ENCODE results near the gene GNAI3.

Gene GNAI3

DNA sequence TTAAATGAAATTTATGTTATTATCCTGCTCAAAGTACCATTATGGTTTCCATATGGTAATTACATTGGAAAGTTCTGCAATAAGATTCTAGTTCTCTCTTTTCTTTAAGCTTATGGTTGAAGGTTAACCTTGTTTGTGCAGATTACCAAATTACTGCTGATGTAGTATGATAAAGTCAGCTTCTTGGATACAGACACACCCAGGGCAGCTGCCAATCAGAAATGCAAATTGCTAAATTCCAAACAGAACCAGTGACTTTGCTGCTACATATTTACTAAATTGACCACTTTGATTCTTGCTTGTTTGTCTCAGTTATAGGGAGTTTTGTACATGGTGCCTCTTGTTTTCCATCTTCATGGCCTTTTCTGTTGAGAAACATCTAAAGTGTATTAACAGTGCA lies 44.5 kb downstream of the GNAI3 start:
- no peak for DNase-seq (ENCODE audit: low read depth in 1 of 2, low spot score in 1 of 2)

DNA sequence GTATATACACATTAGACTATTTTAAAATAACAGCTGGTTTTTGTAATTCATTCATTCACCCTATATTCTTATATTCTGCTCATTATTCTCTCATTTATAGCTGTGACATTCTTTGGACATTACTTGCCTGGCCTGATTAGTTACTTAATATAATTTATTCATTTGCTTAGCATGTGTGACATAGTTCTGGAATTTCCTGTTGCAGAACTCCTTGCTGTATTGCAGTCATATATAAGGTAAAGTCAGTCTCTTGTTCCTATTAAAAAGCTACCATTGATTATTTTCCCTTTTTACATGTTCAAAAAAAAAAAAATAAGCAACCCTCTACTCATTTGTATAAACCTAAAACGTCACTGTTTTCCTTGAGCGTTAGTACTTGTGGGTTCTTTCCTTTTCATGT lies 47.1 kb downstream of the GNAI3 start:
- no peak for DNase-seq (ENCODE audit: low read depth in 1 of 2, low spot score in 1 of 2)

DNA sequence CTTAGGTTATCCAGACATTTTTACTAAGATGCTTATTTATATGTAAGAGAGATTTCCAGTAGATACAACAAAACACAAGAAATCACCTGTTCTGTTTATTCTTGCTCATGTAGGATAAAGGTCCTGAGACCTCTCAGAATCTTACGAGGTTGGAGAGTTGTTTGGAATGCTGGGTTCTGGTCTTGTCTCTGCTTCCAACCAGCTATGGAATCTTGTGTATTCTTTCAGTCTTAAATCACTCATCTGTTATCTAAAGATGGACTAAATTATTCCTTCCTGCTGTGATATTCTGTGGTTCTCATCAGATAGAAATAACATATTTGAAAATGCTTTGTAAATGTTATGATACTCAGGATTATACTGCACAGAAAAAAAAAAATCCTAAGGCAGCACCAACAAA lies 49.7 kb downstream of the GNAI3 start:
- DNase-seq (ENCODE audit: low read depth in 1 of 2, low spot score in 1 of 2), result no peak

DNA sequence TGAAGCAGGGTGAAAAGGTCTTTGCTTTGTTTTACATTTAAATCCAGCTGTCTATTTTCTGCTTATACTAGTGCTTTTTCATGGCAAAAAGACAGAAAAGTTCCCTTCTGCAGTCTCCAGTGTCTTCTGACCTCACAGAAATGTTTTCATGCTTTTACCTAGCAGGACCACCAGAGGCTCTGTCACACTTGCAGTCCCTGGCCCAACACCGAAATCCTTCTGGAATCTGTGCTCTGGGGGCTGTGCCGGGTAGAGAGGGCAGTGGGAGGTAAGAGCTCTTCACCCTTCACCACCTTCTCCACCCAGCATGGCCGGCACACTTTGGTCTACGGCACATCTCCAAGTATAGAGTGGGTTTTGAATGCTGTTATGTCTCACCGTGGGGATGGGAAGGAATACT lies 50.2 kb downstream of the GNAI3 start:
- no peak for DNase-seq (ENCODE audit: low read depth in 1 of 2, low spot score in 1 of 2)

DNA sequence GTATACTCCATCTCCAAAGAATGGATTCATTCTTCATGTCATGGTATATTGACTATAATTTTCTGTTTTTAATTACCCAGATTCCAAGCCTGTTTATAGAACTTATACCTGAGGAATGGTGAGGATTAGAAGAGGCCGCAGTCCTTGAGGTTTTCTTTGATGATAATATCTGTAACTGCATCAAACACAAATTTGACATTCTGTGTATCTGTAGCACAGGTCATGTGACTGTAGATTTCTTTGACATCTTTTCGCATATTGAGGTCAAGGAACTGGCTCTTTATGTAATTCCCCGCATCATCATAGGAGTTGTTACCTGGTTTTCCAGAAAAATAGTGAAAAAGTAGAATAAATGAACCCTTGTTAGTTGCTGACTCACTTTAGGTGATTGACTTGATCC lies 54.8 kb downstream of the GNAI3 start:
- no peak for DNase-seq (ENCODE audit: low read depth in 1 of 2, low spot score in 1 of 2)

DNA sequence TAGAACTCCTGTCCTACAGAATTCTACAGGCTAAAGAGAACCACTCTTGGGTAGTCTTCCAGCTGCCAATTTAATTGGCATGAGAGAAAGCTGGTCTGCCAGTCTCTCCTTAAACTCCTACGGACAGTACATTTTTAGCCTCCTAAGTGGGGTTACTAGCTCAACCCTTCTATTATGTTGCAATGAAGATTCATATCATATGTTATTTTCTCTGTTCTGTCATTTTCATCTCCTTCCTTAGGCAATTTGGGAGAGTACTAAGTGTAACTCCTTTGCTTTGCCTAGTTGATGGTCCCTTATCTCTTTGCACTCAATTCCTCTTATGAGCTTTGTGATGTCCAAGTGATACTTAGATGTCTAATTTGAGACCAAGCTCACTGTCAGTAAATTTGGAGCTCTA lies 57.0 kb downstream of the GNAI3 start:
- DNase-seq (ENCODE audit: low read depth in 1 of 2, low spot score in 1 of 2), result no peak

DNA sequence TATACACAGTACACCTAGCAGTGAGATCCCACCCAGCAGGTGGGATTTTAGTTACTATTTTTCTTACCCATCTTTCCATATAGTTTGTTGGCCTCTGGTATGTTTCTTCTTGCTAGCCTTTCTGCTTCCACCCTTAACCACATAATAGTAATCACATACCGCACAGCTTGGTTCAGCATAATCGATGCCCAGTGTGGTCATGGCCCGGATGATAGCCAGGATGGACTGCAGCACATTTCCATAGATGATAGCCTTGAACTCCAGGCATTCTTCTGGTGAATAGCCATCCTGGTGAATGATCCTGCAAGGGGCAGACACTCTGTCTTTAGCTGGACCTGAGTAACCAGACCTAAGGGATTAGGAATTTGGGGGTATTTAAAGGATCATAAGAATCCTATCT lies 61.5 kb downstream of the GNAI3 start:
- no peak for DNase-seq (ENCODE audit: low read depth in 1 of 2, low spot score in 1 of 2)

DNA sequence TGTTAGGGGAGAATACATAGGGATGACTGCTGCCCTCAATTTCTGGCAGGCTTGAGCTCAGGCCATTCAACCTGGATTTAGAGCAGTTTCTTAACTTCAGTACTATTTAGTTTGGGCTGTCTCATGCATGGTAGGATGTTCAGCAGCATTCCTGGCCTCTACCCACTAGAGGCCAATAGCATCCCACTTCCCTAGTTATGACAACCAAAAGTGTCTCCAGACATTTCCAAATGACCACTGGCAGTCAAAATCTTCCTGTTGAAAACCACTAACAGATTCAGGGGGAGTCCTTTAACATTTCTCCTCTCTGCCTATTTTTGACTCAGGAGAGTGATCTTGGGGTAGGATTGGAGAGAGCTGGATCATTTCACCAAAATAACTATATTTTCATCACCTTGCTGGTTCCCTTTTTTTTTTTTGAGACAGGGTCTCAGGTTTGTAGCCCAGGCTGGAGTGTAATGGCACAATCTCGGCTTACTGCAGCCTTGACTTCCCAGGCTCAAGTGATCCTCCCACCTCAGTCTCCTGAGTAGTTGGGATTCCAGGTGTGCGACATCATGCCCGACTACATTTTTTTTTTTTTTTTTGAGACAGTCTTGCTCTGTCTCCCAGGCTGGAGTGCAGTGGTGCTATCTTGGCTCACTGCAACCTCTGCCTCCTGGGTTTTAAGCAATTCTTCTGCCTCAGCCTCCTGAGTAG lies 62.3 kb downstream of the GNAI3 start:
- DNase-seq (ENCODE audit: low read depth in 1 of 2, low spot score in 1 of 2), result no peak

DNA sequence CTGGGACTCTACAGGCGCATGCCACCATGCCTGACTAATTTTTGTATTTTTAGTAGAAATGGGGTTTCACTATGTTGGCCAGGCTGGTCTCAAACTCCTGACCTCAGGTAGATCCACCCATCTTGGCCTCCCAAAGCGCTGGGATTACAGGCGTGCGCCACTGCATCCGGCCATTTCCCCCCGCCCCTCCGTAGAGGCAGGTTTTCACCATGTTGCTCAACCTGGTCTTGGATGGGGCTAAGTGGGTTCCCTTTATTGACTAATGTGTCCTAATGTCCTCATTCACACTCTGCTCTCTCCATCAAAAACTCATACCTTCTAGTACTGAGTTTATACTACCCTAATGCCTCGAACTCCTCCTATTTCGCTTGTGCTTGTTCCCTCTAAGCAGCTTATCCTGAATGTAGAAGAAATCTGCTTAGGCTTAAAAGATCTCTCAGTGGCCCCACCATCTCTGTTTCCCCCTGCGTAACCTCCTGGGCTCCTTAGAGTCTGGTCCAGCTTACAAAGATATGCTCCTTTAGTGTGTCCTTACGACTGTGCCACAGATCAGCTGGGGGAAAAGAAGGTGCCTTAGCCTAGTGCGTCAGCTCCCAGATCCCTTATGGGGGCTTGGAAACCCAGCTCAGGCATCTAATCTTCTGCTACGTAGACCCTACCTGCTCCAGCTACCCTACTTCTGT lies 63.0 kb downstream of the GNAI3 start:
- DNase-seq (ENCODE audit: low read depth in 1 of 2, low spot score in 1 of 2), result no peak

DNA sequence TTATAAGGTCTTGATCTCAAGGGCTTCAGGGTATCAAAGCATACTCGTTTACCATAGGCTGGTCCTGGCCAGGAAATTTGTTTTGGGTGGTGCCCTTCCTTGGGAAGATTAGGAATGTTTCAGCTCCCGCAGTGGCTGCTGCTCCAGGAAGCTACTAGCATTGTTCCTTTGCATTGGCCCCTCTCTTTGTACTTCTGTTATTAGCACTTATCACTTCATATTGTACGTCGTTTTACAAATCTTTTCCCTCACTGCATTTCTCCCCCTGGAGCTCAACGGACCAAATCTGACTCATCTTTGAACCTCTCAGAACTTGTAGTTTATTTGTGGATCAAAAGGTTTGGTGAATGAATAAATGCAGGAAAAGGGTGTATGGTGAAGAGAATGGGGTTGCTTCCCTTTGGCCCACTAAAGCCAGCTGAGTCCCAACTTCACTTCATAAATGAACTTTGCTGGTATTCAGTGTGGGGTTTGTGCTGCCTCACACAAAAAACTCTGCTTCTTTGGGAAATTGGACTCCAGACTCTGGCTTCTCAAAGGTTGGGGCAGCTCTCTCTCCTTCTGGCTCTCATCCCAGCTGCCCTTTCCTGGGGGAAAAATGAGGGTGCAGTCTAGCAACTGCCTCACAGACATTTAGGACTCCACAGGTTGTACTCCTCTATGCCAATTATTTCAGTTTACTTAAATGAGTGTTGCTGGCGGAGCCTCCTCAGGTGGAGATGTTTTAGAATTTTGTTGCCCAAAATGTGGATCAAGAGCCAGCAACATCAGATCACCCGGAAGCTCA lies 65.1 kb downstream of the GNAI3 start:
- DNase-seq (ENCODE audit: low read depth in 1 of 2, low spot score in 1 of 2), result no peak

DNA sequence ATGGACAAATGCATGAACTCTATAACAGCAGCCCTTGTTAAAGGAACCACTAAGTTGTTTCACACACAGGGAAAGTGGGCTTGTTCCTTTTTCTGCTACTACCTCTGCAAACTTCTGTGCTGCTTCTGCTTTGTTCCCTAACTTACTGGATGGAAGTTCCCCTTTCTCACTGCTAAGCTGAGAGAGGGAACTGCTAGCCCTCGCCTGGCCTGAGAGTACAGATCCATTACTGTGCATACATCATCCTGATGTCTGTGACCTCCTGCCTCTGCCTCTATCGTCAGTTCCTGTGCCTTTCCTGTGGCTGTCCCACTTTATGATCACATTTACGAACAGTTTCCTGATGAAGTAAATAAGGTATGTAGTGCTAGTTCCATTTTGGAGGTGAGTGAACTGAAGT lies 67.5 kb downstream of the GNAI3 start:
- no peak for DNase-seq (ENCODE audit: low read depth in 1 of 2, low spot score in 1 of 2)

DNA sequence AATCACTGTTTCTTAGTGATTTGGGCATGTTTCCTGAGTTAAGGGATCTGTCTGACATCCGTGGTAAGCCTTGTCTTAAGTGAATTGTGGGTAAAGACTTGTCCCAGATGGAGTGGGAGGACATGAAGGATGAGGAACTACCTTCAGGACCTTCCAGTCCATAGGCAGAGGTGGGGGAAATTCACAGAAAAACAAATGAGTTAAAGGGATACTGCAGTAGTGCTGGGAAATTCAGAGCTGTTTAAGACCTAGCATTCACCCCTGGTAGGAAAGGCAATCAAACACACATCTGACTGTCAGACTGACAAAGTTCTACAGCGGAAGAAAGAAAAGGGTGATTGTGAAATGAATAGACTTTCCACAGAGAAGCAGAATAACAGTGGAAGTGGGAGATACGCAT lies 68.0 kb downstream of the GNAI3 start:
- DNase-seq (ENCODE audit: low read depth in 1 of 2, low spot score in 1 of 2), result no peak

DNA sequence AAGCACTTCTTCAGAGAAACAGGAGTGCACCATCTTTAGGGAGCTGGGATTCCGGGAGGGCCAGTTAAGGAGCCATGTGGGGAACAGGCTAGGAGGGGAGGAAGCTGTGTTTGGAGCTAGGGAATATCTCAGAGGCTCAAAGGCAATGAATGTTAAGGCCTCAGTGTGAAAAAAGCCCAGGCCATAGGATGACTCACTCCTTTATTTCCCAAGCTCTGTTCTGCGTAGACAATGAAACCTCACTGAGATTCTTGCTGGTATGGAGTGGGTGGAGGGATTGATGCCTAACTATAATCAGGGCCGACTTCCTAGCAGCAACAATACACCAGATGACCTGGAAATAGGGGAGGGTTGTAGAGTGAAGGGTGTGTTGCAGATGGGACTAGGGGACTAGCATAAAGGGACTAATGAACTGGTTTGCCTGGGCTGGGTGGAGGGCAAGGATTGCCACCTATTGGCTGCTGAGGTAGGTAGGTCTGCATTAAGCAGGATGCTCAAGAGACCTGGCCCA lies 68.9 kb downstream of the GNAI3 start:
- no peak for DNase-seq (ENCODE audit: low read depth in 1 of 2, low spot score in 1 of 2)

DNA sequence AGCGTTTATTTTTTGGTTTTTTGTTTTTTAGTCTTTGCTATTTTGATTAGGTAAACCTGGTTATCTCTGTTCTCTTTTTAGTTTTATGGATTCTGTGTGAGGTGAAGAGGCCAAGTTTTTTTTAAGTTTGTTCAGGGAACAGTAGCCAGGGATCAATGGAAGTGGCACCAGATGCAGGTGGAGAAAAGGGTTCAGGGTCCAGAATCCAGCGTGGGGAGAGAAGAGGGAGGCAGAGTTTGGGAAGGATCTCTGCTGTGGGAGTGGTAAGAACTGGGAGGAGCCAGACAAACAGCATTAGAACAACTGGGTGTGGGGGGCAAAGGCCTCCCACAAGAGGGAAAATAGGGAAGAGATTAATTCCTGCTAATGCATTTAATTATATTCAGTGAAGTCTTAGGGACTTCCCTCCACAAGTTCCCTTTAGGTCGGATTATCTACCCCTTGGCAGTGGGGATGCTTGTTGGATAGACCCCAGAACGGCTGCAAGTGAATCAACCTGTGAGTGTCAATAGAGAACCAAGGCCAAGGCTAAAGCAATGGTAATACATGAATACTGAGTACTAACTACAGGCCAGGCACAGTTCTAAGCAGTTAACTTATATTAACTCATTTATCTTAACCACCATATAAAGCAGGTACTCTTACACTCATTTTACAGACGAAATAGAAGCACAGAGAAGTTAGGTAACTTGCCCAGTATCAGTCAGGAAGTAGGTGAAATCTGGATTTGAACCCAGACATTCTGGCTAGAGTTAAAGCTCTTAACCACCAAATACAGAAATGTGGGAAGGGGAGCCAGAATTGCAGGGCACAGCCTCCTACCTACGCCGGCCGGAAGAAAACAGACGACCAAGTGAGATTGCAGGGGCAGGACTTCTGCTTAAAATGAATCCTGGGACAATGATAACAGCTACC lies 70.5 kb downstream of the GNAI3 start:
- DNase-seq (ENCODE audit: low read depth in 1 of 2, low spot score in 1 of 2), result no peak

DNA sequence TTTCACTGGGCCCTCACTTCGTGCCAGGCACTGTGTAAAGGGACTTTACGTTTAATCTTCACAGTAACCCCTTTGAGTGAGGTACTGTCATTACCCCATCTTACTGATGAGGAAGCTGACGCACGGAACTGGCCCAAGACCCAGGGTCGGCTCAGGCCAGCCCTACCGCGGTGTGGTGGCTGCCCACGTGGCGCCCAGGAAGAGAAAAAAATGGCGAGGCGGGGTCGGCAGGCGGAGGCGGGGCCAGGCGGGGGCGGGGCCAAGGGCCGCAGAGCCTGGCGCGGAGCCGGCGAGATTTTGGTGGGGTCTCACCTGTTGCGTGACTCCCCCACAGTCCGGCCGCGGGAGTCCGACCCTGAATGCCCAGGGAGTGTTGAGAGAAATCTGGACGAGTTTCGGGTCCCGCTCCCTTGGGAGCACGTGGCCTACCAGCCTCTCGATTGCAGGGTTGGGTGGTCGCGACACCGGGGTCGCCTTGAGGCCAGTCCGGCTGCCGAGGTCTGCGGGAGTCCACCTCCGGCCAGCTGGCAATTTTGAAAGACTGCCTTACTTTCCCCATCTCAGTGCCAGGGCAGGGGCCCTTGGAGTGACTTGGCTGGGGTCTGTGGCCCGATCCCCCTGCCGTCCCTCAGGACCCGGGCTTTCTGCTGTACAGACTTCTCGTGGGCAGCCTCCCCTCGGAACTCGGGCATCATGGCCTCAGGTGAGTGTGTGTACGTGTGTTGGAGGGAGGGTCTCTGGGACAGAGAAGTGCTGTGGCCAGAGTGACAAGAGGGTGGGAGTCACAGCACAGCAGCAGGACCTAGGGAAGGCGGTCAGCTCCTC lies 71.4 kb downstream of the GNAI3 start, which contains the start of the genes AMPD2 and GNAT2:
AMPD2 (plus strand) TSS at position 262 of the 825 bp plus-strand sequence. CDS start 1,339 bp downstream, outside the sequence.
GNAT2 (minus strand) TSS at position 41 of the 825 bp plus-strand sequence. CDS start 6,746 bp downstream, outside the sequence.
- DNase-seq (ENCODE audit: low read depth in 1 of 2, low spot score in 1 of 2), result peak; percentile 40 to 64

DNA sequence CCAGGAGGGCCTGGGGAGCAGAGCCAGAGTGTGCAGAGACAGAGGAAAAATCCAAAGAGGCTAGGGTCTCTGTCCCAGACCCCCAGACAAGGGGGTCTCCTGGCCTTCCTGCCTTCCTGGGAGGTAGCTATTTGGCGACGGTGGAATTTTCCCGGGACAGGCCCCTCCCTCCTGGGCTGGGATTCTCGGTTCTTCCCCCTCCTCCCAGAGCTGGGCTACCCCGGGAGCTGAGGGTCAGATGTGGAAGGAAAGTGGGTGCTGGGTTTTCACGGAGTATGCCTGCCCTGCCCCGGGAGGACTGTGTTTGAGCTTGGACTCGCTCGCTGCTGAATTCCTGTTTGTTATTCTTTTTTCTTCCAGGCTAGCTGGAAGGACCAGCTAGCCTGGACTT lies 72.0 kb downstream of the GNAI3 start:
- DNase-seq (ENCODE audit: low read depth in 1 of 2, low spot score in 1 of 2), result no peak

DNA sequence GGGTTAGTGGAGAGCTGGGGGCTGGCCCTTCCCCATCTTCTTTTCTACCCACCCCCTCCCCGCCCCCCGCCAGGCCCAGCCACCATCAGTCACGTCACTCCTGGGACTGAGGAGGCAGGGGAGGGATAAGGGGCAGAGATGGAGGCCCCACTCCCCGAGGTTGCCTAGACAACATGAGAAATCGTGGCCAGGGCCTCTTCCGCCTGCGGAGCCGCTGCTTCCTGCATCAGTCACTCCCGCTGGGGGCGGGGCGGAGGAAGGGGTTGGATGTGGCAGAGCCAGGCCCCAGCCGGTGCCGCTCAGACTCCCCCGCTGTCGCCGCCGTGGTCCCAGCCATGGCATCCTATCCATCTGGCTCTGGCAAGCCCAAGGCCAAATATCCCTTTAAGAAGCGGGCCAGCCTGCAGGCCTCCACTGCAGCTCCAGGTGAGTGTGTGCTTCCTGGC lies 72.4 kb downstream of the GNAI3 start:
- peak; percentile 92 to 94 for DNase-seq (ENCODE audit: low read depth in 1 of 2, low spot score in 1 of 2)

DNA sequence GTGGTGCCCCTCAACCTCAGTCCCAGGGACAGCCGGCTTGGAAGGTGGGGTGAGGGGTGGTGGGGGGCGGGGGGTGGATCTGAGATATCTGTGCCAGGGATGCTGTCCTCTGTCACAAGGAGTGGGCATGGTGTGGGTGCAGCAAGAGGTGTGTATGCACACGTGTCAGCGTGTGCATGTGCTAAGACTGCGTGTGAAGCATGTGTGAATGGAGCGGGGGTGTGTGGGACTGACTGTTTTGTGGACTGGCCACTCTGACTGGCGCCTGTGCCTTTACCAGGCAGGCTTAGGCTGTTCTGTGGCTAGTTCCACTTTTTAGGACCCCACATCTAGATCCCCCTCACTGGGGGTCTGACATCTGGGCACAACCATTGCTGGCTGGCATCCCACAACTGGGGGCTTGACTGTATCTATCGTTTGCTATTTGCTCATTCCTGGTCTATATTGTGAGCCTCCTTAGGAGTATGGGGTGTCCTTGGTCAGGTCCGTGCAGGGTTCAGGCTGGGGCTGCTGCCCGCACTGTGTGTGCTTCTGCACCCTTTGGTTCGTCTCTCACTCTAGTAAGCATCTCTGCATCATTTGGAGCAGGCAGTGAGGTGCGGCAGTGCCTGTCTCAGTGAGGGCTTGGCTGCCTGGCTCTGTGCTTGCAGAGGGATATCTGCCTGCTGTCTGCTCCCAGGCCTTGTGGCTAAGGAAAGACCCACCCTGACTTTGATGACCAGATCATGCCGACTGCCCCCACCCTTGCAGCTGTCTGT lies 73.1 kb downstream of the GNAI3 start:
- no peak for DNase-seq (ENCODE audit: low read depth in 1 of 2, low spot score in 1 of 2)
